SK-N-SH (cell line): ENCODE measurements around the gene DPYSL5. TPM values are rescaled to one million over a fixed set of nuclear protein-coding genes. Genes with fewer than 3 reads are reported as not detected.

ENCODE experiments used
- CTCF ChIA-PET: fragments of 300-600, 350-600 bp; formaldehyde crosslinking; extraction: SDS; loops from one replicate; lab custom pipeline; 2021; lab: Yijun Ruan, JAX
- POLR2A ChIA-PET: fragments of 350-600 bp; sonication (Branson Sonifier 250); formaldehyde crosslinking; extraction: SDS; loops from one replicate; lab custom pipeline; 2020; ENCODE audit warnings: antibody characterized with exemption, inconsistent platforms; lab: Yijun Ruan, JAX
- DNase-seq: peaks from one replicate; pipeline ENCODE4 v3.0.0; 2012
- H2AFZ ChIP-seq: fragments of 200-600 bp; sonication (generic); 2 replicates; pipeline ENCODE4 v1.8.1; 2016; ENCODE audit warnings: antibody characterized with exemption, mild to moderate bottlenecking, low read depth
- H3F3A ChIP-seq: fragments of 200-600 bp; sonication (generic); replicated peaks from 2 replicates; pipeline ENCODE3; 2016; ENCODE audit warnings: antibody characterized with exemption, mild to moderate bottlenecking; ENCODE audit not compliant: insufficient read depth
- H3K27ac ChIP-seq, 2 experiments: fragments of 200-500 bp in 1 of 2; fragments of 200-600 bp in 1 of 2; sonication (Bioruptor generic) in 1 of 2; sonication (generic), shearing (Covaris generic) in 1 of 2; 2 replicates each; pipeline versions ENCODE4 v1.5.1 to v1.6.1; 2014 to 2016; ENCODE audit warnings: low read depth in 2 of 2, inconsistent platforms in 1 of 2, low read length in 1 of 2, mild to moderate bottlenecking in 1 of 2, mixed read lengths in 1 of 2
- H3K27me3 ChIP-seq: fragments of 200-600 bp; sonication (generic), shearing (Covaris generic); 2 replicates; pipeline ENCODE4 v1.6.1; 2016; ENCODE audit warnings: mixed run types; ENCODE audit not compliant: insufficient read depth
- H3K36me3 ChIP-seq, 2 experiments: fragments of 200-500 bp in 1 of 2; fragments of 200-600 bp in 1 of 2; sonication (Bioruptor generic) in 1 of 2; sonication (generic) in 1 of 2; replicated peaks in 1 of 2; 2 replicates each; pipeline versions ENCODE3 to v1.5.1; 2014 to 2016; ENCODE audit warnings: low read length in 1 of 2, mild to moderate bottlenecking in 1 of 2; ENCODE audit not compliant: insufficient read depth in 2 of 2, control insufficient read depth in 1 of 2
- H3K4me1 ChIP-seq, 2 experiments: fragments of 200-500 bp in 1 of 2; fragments of 200-600 bp in 1 of 2; sonication (Bioruptor generic) in 1 of 2; sonication (generic), shearing (Covaris generic) in 1 of 2; 2 replicates each; pipeline versions ENCODE4 v1.5.1 to v1.6.1; 2014 to 2016; ENCODE audit warnings: low read depth in 1 of 2, low read length in 1 of 2, mixed run types in 1 of 2; ENCODE audit not compliant: insufficient read depth in 2 of 2, control insufficient read depth in 1 of 2
- H3K4me2 ChIP-seq: fragments of 200-600 bp; sonication (generic), shearing (Covaris generic); 2 replicates; pipeline ENCODE4 v1.6.1; 2017; ENCODE audit warnings: mixed run types
- H3K4me3 ChIP-seq, 2 experiments: fragments of 200-500 bp in 1 of 2; fragments of 200-600 bp in 1 of 2; sonication (Bioruptor generic) in 1 of 2; sonication (generic), shearing (Covaris generic) in 1 of 2; 2 replicates each; pipeline versions ENCODE4 v1.5.1 to v1.8.1; 2014 to 2016; ENCODE audit warnings: low read depth in 2 of 2, inconsistent platforms in 1 of 2, low read length in 1 of 2, mild to moderate bottlenecking in 1 of 2, mixed read lengths in 1 of 2, moderate library complexity in 1 of 2
- H3K79me2 ChIP-seq: fragments of 200-600 bp; sonication (generic); 2 replicates; pipeline ENCODE4 v1.8.1; 2017; ENCODE audit warnings: mild to moderate bottlenecking; ENCODE audit not compliant: insufficient read depth
- H3K9ac ChIP-seq: fragments of 200-600 bp; sonication (generic); 2 replicates; pipeline ENCODE4 v1.6.1; 2017; ENCODE audit warnings: mixed run types
- H3K9me2 ChIP-seq: fragments of 200-600 bp; sonication (generic); 2 replicates; pipeline ENCODE4 v1.6.1; 2017; ENCODE audit warnings: mixed run types
- H3K9me3 ChIP-seq: fragments of 200-600 bp; sonication (generic); 2 replicates; pipeline ENCODE4 v1.6.1; 2017; ENCODE audit warnings: mixed run types, mild to moderate bottlenecking, moderate library complexity
- H4K20me1 ChIP-seq: fragments of 200-600 bp; sonication (generic); 2 replicates; pipeline ENCODE4 v1.6.1; 2017; ENCODE audit warnings: mild to moderate bottlenecking, mixed run types; ENCODE audit not compliant: insufficient read depth
- EP300 ChIP-seq, 2 experiments: IDR thresholded peaks; 2 replicates each; pipeline versions ENCODE4 v1.4.0 to v1.6.1; 2012; ENCODE audit warnings: borderline replicate concordance in 1 of 2, low read depth in 1 of 2, low read length in 1 of 2
- GABPA ChIP-seq: IDR thresholded peaks from 2 replicates; pipeline ENCODE4 v1.4.0; 2012; ENCODE audit warnings: low read depth, mild to moderate bottlenecking
- GATA2 ChIP-seq: sonication (generic); formaldehyde crosslinking; IDR thresholded peaks from 2 replicates; pipeline ENCODE4 v1.5.0; 2020; ENCODE audit warnings: mild to moderate bottlenecking, missing genetic modification reagents
- JUND ChIP-seq: IDR thresholded peaks from 2 replicates; pipeline ENCODE4 v1.4.0; 2012
- RAD21 ChIP-seq: IDR thresholded peaks from 2 replicates; pipeline ENCODE4 v1.6.1; 2012; ENCODE audit warnings: mild to moderate bottlenecking, low read length
- TAF1 ChIP-seq: IDR thresholded peaks from 2 replicates; pipeline ENCODE4 v1.6.1; 2012; ENCODE audit warnings: low read depth, mild to moderate bottlenecking, low read length, moderate library complexity, borderline replicate concordance
- YY1 ChIP-seq: IDR thresholded peaks from 2 replicates; pipeline ENCODE4 v1.4.0; 2012; ENCODE audit warnings: low read depth, mild to moderate bottlenecking
- WGBS: methylation state at CpG from one replicate; pipeline ENCODE4 v1.1.6; 2017; ENCODE audit warnings: low lambda C conversion rate; 5-methylcytosine and 5-hydroxymethylcytosine counted together
- polyA plus RNA-seq, 3 experiments: library from polyadenylated mRNA; depleted of rRNA; stranded (reverse); fragments of >200 nt; gene quantifications; 2 replicates each; pipeline ENCODE4 v1.2.3, GENCODE V29; 2012

The DPYSL5 gene
- polyA plus RNA-seq, 1 of the 3 experiments (the other 2 are of a cell fraction): 0.79 TPM

DNA sequence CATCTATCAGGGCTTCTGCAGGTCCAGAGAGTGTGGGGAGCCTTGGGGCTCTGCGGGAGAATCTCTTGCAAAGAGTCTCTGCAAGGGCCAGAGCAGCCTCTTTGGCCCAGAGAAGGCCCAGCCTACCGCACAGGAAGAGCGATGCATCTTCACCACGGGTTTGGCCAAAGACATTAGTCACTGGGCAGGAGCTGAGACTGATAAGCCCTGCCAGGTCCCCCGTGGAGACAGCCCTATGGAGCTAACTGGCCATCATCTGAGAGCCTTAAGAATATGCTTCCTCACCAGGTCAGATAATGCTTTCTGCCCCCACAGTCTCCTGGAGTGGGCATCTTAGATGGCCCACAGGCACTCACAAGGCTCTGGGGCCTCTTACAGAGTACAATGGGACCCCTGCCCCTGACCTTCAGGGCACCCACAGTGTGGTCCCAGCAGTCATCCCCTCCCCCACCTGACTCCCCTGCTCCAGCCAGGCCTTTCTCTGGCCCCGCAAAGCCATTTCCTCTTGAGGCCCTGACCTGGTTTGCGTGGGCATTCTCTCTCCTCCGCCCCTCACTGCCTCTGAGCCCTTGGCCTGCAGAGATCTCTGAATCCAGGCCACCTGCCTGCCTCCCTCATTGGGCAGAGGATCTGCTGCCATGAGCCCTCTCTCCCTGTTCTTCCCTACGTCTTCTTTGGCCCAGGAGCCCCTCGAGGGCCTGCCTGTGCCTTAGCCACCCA, 90.6 kb downstream of the DPYSL5 start:
- Histone ChIP-seq H3K4me3 (no peak overlapping the region), H3K4me2 (no peak overlapping the region), H3K27me3 (peaks cover 47% of the 10 kb centered on the region), H4K20me1 (no peaks in the 10 kb centered on the region), H3K36me3 (no peaks in the 10 kb centered on the region), H3K79me2 (no peaks in the 10 kb centered on the region), H3K9me3 (no peaks in the 10 kb centered on the region), H2AFZ (no peak overlapping the region), H3K9ac (no peak overlapping the region), H3K9me2 (no peaks in the 10 kb centered on the region), H3K27ac (no peak overlapping the region), H3F3A (no peaks in the 10 kb centered on the region), H3K4me1 (peaks cover 0 to 3% of the 10 kb centered on the region in 2 experiments; a peak in 1 of 4 replicates)
- CTCF ChIA-PET: interaction anchor here (0.5 to 16.0 kb wide), 8 partner anchors 16 to 91 kb away, joined by 3 to 677 read pairs (median 65); partner anchors contain the start of gene DPYSL5
- TF ChIP-seq YY1: no peak
- TF ChIP-seq GATA2 (CRISPR knock-in tag): no peak
- no peak for TF ChIP-seq EP300 (IDR thresholded peaks at IDR 0.05; ENCODE audit: borderline replicate concordance in 1 of 2, low read depth in 1 of 2, low read length in 1 of 2)
- WGBS: 65% methylated on average over 10 of the region's 10 CpGs
- POLR2A ChIA-PET: no interaction called here
- DNase-seq: no peak

DNA sequence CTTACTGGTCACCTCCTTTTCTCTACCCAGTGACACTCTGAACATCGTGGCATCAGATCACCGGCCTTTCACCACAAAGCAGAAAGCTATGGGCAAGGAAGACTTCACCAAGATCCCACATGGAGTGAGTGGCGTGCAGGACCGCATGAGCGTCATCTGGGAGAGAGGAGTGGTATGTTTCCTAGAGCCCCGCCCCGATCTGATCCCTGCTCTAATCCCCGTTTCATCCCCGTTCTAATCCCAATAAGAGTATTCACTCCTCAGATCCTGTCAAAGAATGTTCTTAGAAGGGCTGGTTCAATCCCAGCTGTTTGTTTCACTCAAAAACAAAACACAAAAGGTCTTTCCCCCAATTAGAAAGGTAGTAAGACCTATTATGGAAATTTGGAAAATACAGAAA, 92.1 kb downstream of the DPYSL5 start:
- ChIA-PET POLR2A (interaction anchor here (1.3 kb wide), 1 partner anchor 94 kb away, joined by 5 read pairs; no protein-coding TSS in a partner anchor), CTCF (interaction anchor here (0.7 to 16.0 kb wide), 10 partner anchors 8 to 361 kb away, joined by 3 to 677 read pairs (median 27); partner anchors contain the start of gene DPYSL5)
- H3K27ac ChIP-seq: no peak overlapping the region
- H3K4me1 ChIP-seq: peaks cover 0 to 3% of the 10 kb centered on the region in 2 experiments; a peak in 1 of 4 replicates
- H3K9me3 ChIP-seq: no peaks in the 10 kb centered on the region
- TF ChIP-seq TAF1 (no peak), GABPA (no peak), JUND (no peak)
- H3K9me2 ChIP-seq: no peaks in the 10 kb centered on the region
- WGBS: 76% methylated on average over 9 of the region's 9 CpGs
- H3K36me3 ChIP-seq: no peaks in the 10 kb centered on the region
- no peak overlapping the region for H2AFZ ChIP-seq
- H3K4me3 ChIP-seq: no peak overlapping the region
- H4K20me1 ChIP-seq: no peaks in the 10 kb centered on the region
- no peaks in the 10 kb centered on the region for H3K79me2 ChIP-seq
- no peaks in the 10 kb centered on the region for H3F3A ChIP-seq
- no peak overlapping the region for H3K9ac ChIP-seq
- H3K27me3 ChIP-seq: peaks cover 37% of the 10 kb centered on the region
- H3K4me2 ChIP-seq: no peak overlapping the region
- no peak for DNase-seq

DNA sequence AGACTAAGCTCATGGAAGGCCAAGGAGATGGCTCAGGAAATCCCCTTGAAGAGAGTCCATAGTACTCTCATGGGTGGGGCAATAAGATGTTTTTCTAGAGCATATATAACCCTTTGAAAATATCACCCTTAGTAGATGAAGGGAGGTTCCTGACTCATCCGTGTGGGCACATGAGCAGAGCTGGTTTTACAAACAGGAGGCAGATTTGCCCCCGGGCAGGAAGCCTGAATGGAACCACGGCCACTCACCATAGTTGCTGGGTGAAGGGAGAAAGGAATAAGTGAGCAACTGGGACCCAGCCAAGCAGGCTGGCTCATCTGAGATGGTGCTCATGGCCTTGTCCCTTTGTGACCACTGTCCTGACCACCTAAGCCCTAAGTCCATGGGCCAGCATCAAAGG, 93.6 kb downstream of the DPYSL5 start:
- Histone ChIP-seq H3K27me3 (peaks cover 33% of the 10 kb centered on the region; the same call in 1 of the 2 replicates), H2AFZ (no peak overlapping the region), H3K9me3 (no peaks in the 10 kb centered on the region), H3K27ac (no peak overlapping the region; a peak in 1 of 4 replicates)
- TF ChIP-seq RAD21: no peak
- TF ChIP-seq, all 33 proteins: peak for 0
- H3K9me2 ChIP-seq: no peaks in the 10 kb centered on the region
- ChIA-PET POLR2A (interaction anchor here (1.3 kb wide), 1 partner anchor 95 kb away, joined by 5 read pairs; no protein-coding TSS in a partner anchor), CTCF (interaction anchor here (0.6 to 16.0 kb wide), 13 partner anchors 9 to 1545 kb away, joined by 3 to 677 read pairs (median 31); partner anchors contain the start of gene DPYSL5)
- no peak overlapping the region for H3K4me2 ChIP-seq
- H3K79me2 ChIP-seq: no peaks in the 10 kb centered on the region
- peaks cover 0 to 5% of the 10 kb centered on the region in 2 experiments; a peak in 1 of 4 replicates for H3K4me1 ChIP-seq
- no peaks in the 10 kb centered on the region for H3F3A ChIP-seq
- no peak overlapping the region for H3K4me3 ChIP-seq
- H3K36me3 ChIP-seq: no peaks in the 10 kb centered on the region
- H4K20me1 ChIP-seq: no peaks in the 10 kb centered on the region
- 55% methylated on average over 3 of the region's 3 CpGs for WGBS
- DNase-seq: no peak
- no peak overlapping the region for H3K9ac ChIP-seq
